GM21423 (cell line): ENCODE data around the gene BMPR1B.

Experiments used
- ATAC-seq: cut with Tn5 transposase; IDR thresholded peaks from one replicate; pipeline ENCODE4 v1.9.1; 2021; ENCODE audit warnings: mild to moderate bottlenecking, moderate library complexity; ENCODE audit not compliant: unreplicated experiment

The BMPR1B gene

GRCh38 chr4:94762326-94762725 is 4.6 kb downstream of the BMPR1B start:
- ATAC-seq: no peak

GRCh38 chr4:94763005-94763404 is 5.2 kb downstream of the BMPR1B start:
- no peak for ATAC-seq

GRCh38 chr4:94763500-94763899 is 5.7 kb downstream of the BMPR1B start:
- no peak for ATAC-seq

- no peak for ATAC-seq
Measured at GRCh38 chr4:94764069-94764468, 6.3 kb downstream of the BMPR1B start.

GRCh38 chr4:94765174-94765573 is 7.4 kb downstream of the BMPR1B start:
- no peak for ATAC-seq

- ATAC-seq: no peak
Measured at GRCh38 chr4:94765648-94766047, 7.9 kb downstream of the BMPR1B start.

- no peak for ATAC-seq
Measured at GRCh38 chr4:94766856-94767255, 9.1 kb downstream of the BMPR1B start.

- ATAC-seq: no peak
Measured at GRCh38 chr4:94767446-94767845, 9.7 kb downstream of the BMPR1B start.

GRCh38 chr4:94782707-94783106 is 25.0 kb downstream of the BMPR1B start:
- ATAC-seq: no peak

GRCh38 chr4:94791701-94792100 is 33.9 kb downstream of the BMPR1B start:
- ATAC-seq: no peak

- no peak for ATAC-seq
Measured at GRCh38 chr4:94798808-94799207, 41.1 kb downstream of the BMPR1B start.

GRCh38 chr4:94801016-94801415 is 43.3 kb downstream of the BMPR1B start:
- ATAC-seq: no peak

- ATAC-seq: no peak
Measured at GRCh38 chr4:94802091-94802490, 44.3 kb downstream of the BMPR1B start.

GRCh38 chr4:94803181-94803580 is 45.4 kb downstream of the BMPR1B start:
- ATAC-seq: no peak

- ATAC-seq: no peak
Measured at GRCh38 chr4:94804650-94805049, 46.9 kb downstream of the BMPR1B start.

GRCh38 chr4:94806376-94806775 is 48.6 kb downstream of the BMPR1B start:
- no peak for ATAC-seq

- no peak for ATAC-seq
Measured at GRCh38 chr4:94811643-94812042, 53.9 kb downstream of the BMPR1B start.

- ATAC-seq: no peak
Measured at GRCh38 chr4:94813221-94813620, 55.5 kb downstream of the BMPR1B start.

- no peak for ATAC-seq
Measured at GRCh38 chr4:94814237-94814636, 56.5 kb downstream of the BMPR1B start.

- no peak for ATAC-seq
Measured at GRCh38 chr4:94819371-94820168, 61.8 kb downstream of the BMPR1B start.

GRCh38 chr4:94826206-94826605 is 68.5 kb downstream of the BMPR1B start:
- ATAC-seq: no peak

- no peak for ATAC-seq
Measured at GRCh38 chr4:94827481-94828110, 69.8 kb downstream of the BMPR1B start.

- no peak for ATAC-seq
Measured at GRCh38 chr4:94828882-94829281, 71.1 kb downstream of the BMPR1B start.
